ENCODE measurements around the gene LMAN1. TPM values are rescaled to one million over a fixed set of nuclear protein-coding genes. Genes with fewer than 3 reads are reported as not detected.
A peak's percentile ranks its signal among the peaks of the same experiment; 100 is the strongest.

Gene LMAN1, protein sequence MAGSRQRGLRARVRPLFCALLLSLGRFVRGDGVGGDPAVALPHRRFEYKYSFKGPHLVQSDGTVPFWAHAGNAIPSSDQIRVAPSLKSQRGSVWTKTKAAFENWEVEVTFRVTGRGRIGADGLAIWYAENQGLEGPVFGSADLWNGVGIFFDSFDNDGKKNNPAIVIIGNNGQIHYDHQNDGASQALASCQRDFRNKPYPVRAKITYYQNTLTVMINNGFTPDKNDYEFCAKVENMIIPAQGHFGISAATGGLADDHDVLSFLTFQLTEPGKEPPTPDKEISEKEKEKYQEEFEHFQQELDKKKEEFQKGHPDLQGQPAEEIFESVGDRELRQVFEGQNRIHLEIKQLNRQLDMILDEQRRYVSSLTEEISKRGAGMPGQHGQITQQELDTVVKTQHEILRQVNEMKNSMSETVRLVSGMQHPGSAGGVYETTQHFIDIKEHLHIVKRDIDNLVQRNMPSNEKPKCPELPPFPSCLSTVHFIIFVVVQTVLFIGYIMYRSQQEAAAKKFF
- total RNA-seq (2014; rRNA removed; shearing (Covaris generic)) (28.4 and 33.0 TPM in 2 replicates), total RNA-seq (2022) (46.4 and 48.2 TPM in 2 replicates), Bru-seq, nascent RNA (percentile 85 among the genes with signal in this experiment), BruChase-seq, experiment 1, labeled RNA remaining after a 6-hour chase (percentile 95 among the genes with signal in this experiment), BruChase-seq, experiment 2, labeled RNA remaining after a 2-hour chase (percentile 90 among the genes with signal in this experiment)
- long read RNA-seq, full-length matches to known transcripts, result 51 of 61 reads
- long read RNA-seq, partial matches to known transcripts, result 9 of 61 reads
- long read RNA-seq, other reads (novel, unspliced or antisense), result 1 of 61 reads

DNA sequence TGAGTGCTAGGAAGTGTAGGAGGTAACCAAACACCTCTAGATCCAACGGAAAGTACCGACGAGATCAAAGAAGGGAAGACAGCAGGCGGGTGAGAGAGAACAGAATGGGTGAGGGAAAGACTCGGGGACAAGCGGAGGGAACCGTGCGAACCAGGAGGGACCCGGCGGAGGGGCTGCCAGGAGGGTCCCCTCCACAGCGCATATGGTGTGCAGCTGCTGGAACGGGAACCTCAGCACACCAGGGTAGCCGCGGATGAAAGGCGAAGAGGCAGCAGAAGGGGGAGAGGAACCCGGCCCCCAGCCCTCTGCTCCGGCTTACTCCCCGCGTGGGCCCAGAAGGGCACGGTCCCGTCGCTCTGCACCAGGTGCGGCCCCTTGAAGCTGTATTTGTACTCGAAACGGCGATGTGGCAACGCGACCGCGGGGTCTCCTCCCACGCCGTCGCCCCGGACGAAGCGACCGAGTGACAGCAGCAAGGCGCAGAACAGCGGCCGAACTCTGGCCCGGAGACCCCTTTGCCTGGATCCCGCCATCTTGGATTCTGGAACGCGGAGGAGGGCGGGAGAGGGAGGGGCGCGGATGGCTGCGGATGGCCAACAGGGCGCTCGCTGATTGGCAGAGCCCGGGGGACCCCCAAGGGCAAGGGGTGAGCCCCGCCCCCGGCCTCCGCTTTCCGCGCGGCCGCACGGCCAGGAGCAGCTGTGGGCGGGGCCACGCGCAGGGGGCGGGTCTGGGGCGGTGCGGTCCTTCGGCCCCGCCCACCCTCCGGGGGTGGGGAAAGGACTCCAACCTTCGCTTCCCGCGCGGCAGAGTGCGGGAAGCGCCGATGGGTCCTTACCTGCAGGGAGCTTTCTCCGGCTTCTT, at the start of gene LMAN1:
Gene LMAN1 (minus strand): TSS at position 554 of the 864 bp plus-strand sequence. CDS start 21 bp downstream, at position 533.
- H3K27ac ChIP-seq (ENCODE audit: low read depth, low read length, poor library complexity, severe bottlenecking), result peak within 1 kb of the TSS; percentile 19
- peak within 1 kb of the TSS; percentile 97 for H3K4me3 ChIP-seq (ENCODE audit: low read depth, low read length, poor library complexity, severe bottlenecking)
- H3K9me3 ChIP-seq (ENCODE audit: low read length), result no peaks in the 10 kb centered on the region
- H3K36me3 ChIP-seq (ENCODE audit: insufficient read depth, low read length), result peaks cover 17% of the 10 kb centered on the region
- TF ChIP-seq CTCF (conservative IDR thresholded peaks at IDR 0.05; ENCODE audit: low read length) (no peak), EZH2phosphoT487 (IDR thresholded peaks at IDR 0.05; ENCODE audit: borderline replicate concordance, low read depth, low read length) (no peak)
- CTCF ChIA-PET (ENCODE audit: unreplicated experiment), result no interaction called here
- intact Hi-C loops (cut with micrococcal nuclease; ENCODE audit: unreplicated experiment), result loop anchor here (10.0 kb wide), 1 partner anchor 214 kb away; no protein-coding TSS in a partner anchor
- peaks cover 11% of the 10 kb centered on the region for H3K4me1 ChIP-seq (ENCODE audit: insufficient read depth, low read length, poor library complexity, severe bottlenecking)
- no peaks in the 10 kb centered on the region for H3K9me2 ChIP-seq (ENCODE audit: insufficient read depth, low read length)
- BruUV-seq (replicated peaks), result no TSS peak
- POLR2A ChIA-PET, result interaction anchor here (0.6 kb wide), 1 partner anchor 1356 kb away, joined by 3 read pairs; no protein-coding TSS in a partner anchor
- peak within 1 kb of the TSS; percentile 90 for H3K4me2 ChIP-seq (ENCODE audit: low read length)
- H2AFZ ChIP-seq (ENCODE audit: low read length), result peak within 1 kb of the TSS; percentile 89
- peak; percentile 88 for DNase-seq (ENCODE audit: low spot score)
- H4K20me1 ChIP-seq (ENCODE audit: insufficient read depth, low read length), result peaks cover 13% of the 10 kb centered on the region; the same call in 1 of the 2 replicates
- H3K79me2 ChIP-seq (ENCODE audit: insufficient read depth, low read depth, low read length), result peaks cover 33% of the 10 kb centered on the region; the same call in 1 of the 2 replicates

DNA sequence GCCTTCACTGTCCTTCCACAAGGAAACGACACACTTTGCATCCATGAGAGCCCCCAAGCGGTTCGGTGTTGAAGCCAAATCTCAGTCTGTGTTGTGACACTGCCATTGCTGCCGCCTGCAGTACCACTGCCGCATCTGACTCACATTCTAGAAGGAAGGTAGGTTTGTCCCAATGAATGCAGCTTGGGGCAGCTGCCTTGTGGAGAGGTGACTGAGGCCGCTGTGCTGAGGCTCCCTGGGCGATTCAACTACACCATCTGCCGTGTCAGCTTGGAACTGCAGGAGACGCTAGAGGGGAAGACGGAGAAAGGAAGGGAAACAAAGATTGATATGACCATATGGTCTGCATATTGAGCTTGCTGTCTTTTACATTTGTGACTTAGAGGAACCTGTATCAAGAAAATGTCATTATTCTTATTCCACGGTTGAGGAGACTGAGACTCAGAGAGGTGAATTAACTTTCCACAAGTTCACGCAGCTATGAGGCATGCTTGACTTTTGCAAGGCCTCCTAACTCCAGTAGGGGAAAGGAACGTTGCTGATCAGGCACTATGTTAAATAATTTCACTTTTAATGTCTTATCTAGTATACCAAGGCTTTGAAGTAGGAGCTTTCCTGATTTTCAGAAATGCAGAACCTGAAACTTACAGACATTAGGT, 43.5 kb upstream of the LMAN1 start:
- POLR2A ChIA-PET, result no interaction called here

More for the DNA sequence above, 43.5 kb upstream of the LMAN1 start:
- peak; percentile 68 for DNase-seq (ENCODE audit: low spot score)
- Histone ChIP-seq H3K79me2 (ENCODE audit: insufficient read depth, low read depth, low read length) (no peaks in the 10 kb centered on the region), H3K4me1 (ENCODE audit: insufficient read depth, low read length, poor library complexity, severe bottlenecking) (no peaks in the 10 kb centered on the region), H3K9me2 (ENCODE audit: insufficient read depth, low read length) (no peaks in the 10 kb centered on the region), H2AFZ (ENCODE audit: low read length) (no peak overlapping the region), H4K20me1 (ENCODE audit: insufficient read depth, low read length) (no peaks in the 10 kb centered on the region), H3K4me2 (ENCODE audit: low read length) (no peak overlapping the region), H3K4me3 (ENCODE audit: low read depth, low read length, poor library complexity, severe bottlenecking) (no peak overlapping the region), H3K36me3 (ENCODE audit: insufficient read depth, low read length) (no peaks in the 10 kb centered on the region), H3K27ac (ENCODE audit: low read depth, low read length, poor library complexity, severe bottlenecking) (no peak overlapping the region), H3K9me3 (ENCODE audit: low read length) (no peaks in the 10 kb centered on the region)
- CTCF ChIA-PET (ENCODE audit: unreplicated experiment), result interaction anchor here (0.8 to 1.3 kb wide), 2 partner anchors 94 to 153 kb away, joined by 3 to 5 read pairs; no protein-coding TSS in a partner anchor
- TF ChIP-seq CTCF (conservative IDR thresholded peaks at IDR 0.05; ENCODE audit: low read length), result peak; percentile 77
- no peak for TF ChIP-seq EZH2phosphoT487 (IDR thresholded peaks at IDR 0.05; ENCODE audit: borderline replicate concordance, low read depth, low read length)
- BruUV-seq (replicated peaks), result no TSS peak
- intact Hi-C loops (cut with micrococcal nuclease; ENCODE audit: unreplicated experiment), result loop anchor here (2.0 kb wide), 3 partner anchors 94 to 318 kb away; no protein-coding TSS in a partner anchor

Data from OCI-LY7 (cell line).